KG1 (cell line): ENCODE data around the gene SNAP25.

ENCODE experiments used
- DNase-seq: peaks from one replicate; lab custom pipeline; 2025; lab: John Stamatoyannopoulos, UW

The SNAP25 gene

GRCh38 chr20:10332656-10333415, 114.2 kb downstream of the SNAP25 start:
- DNase-seq = no peak

GRCh38 chr20:10336959-10337729, 118.5 kb downstream of the SNAP25 start:
- no peak for DNase-seq

GRCh38 chr20:10338426-10339180, 120.0 kb downstream of the SNAP25 start:
- no peak for DNase-seq

- DNase-seq = no peak
Measured at GRCh38 chr20:10339609-10340008, 121.0 kb downstream of the SNAP25 start.

- DNase-seq = no peak
Measured at GRCh38 chr20:10342152-10342551, 123.5 kb downstream of the SNAP25 start.

- DNase-seq = no peak
Measured at GRCh38 chr20:10344953-10345352, 126.3 kb downstream of the SNAP25 start.

- no peak for DNase-seq
Measured at GRCh38 chr20:10347086-10347880, 128.7 kb downstream of the SNAP25 start.

GRCh38 chr20:10349118-10349517, 130.5 kb downstream of the SNAP25 start:
- DNase-seq = no peak

- DNase-seq = no peak
Measured at GRCh38 chr20:10350188-10350842, 131.7 kb downstream of the SNAP25 start.

- no peak for DNase-seq
Measured at GRCh38 chr20:10352934-10353824, 134.5 kb downstream of the SNAP25 start.

- no peak for DNase-seq
Measured at GRCh38 chr20:10356628-10357027, 138.0 kb downstream of the SNAP25 start.
